ENCODE measurements around the gene ZFAND4. TPM values are rescaled to one million over a fixed set of nuclear protein-coding genes. Genes with fewer than 3 reads are reported as not detected.

ZFAND4 gene
- total RNA-seq, 1 experiment from 2014 or later = 15.5 TPM

DNA sequence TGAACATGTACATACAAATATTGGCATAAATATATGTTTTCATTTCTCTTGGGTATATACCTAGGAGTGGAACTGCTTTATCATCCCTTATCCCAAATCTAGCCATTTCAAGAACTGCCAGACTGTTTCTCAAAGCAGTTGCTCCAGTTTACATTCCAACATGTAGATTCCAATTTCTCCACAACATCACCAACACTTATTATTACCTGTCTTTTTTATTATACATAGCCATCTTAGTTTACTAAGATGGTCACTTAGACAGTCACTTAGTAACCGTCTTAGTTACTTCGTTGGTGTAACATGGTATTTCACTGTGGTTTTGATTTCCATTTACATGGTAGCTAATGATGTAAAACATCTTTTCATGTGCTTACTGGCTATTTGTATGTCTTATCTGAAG, 82.7 kb downstream of the ZFAND4 start:
- Histone ChIP-seq H3K9ac (ENCODE audit: low read length) (no peak overlapping the region), H3K4me3 (replicated peaks in 1 of 2; ENCODE audit: low read depth in 1 of 2, low read length in 2 of 2) (no peak overlapping the region), H2AFZ (ENCODE audit: low read depth, low read length, poor library complexity, severe bottlenecking) (no peak overlapping the region), H3K9me3 (ENCODE audit: control insufficient read depth in 1 of 2, insufficient read depth in 1 of 2, low read depth in 1 of 2, low read length in 2 of 2) (no peaks in the 10 kb centered on the region), H3K79me2 (ENCODE audit: insufficient read depth, low read length) (peaks cover 8% of the 10 kb centered on the region), H3K36me3 (ENCODE audit: control insufficient read depth in 1 of 2, insufficient read depth in 2 of 2, low read length in 2 of 2) (no peaks in the 10 kb centered on the region), H3K4me1 (ENCODE audit: control insufficient read depth in 1 of 2, insufficient read depth in 2 of 2, low read length in 2 of 2) (peaks cover 5 to 11% of the 10 kb centered on the region in 2 experiments; a peak in 3 of 4 replicates), H3K9me2 (ENCODE audit: insufficient read depth) (no peaks in the 10 kb centered on the region), H3K27ac (ENCODE audit: low read depth, low read length) (no peak overlapping the region), H3K27me3 (ENCODE audit: insufficient read depth, low read length) (no peaks in the 10 kb centered on the region), H4K20me1 (ENCODE audit: insufficient read depth) (no peaks in the 10 kb centered on the region), H3K4me2 (ENCODE audit: low read length) (no peak overlapping the region)
- TF ChIP-seq SIN3A (IDR thresholded peaks at IDR 0.05; ENCODE audit: low read depth) = no peak
- no peak for TF ChIP-seq EZH2phosphoT487 (IDR thresholded peaks at IDR 0.05; ENCODE audit: borderline replicate concordance)
- no peak for TF ChIP-seq RAD21 (IDR thresholded peaks at IDR 0.05; ENCODE audit: low read depth)
- no peak for TF ChIP-seq ZNF274 (IDR thresholded peaks at IDR 0.05; ENCODE audit: low read depth, low read length)
- no peak for TF ChIP-seq EZH2 (IDR thresholded peaks at IDR 0.05)
- RAD21 ChIA-PET (ENCODE audit: low non-redundant PET in 1 of 2, low total read pairs in 2 of 2, uncharacterized antibody in 2 of 2, unreplicated experiment in 2 of 2) = no interaction called here
- intact Hi-C loops (cut with micrococcal nuclease) = no loop called here
- DNase-seq (ENCODE audit: low read depth, low spot score) = no peak
- no TSS peak for BruUV-seq (replicated peaks)
- no peak for ATAC-seq
- POLR2A ChIA-PET = no interaction called here
- CTCF ChIA-PET = no interaction called here

DNA sequence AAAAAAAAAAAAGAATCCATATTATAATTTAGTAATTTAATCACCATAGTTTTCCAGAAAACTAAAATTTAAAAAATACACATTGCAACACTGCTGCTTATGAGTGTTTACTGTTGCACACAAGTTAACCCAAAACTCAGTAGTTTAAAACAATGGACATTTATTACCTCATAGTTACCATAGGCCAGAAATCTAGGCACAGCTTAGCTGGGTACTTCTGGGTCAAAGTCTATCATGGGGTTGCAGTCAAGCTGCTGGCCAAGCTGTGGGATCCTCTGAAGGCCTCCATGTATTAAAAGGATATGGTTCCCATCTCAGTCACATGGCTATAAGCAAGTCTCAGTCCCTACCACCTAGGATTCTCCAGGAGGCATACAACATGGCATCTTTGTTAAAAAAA, 83.6 kb downstream of the ZFAND4 start:
- no peak for TF ChIP-seq YY1 (IDR thresholded peaks at IDR 0.05; ENCODE audit: extremely low read depth, insufficient replicate concordance, low read depth, low read length)
- no peak overlapping the region for H2AFZ ChIP-seq (ENCODE audit: low read depth, low read length, poor library complexity, severe bottlenecking)
- no peak overlapping the region for H3K4me3 ChIP-seq (replicated peaks in 1 of 2; ENCODE audit: low read depth in 1 of 2, low read length in 2 of 2)
- no peak overlapping the region for H3K4me2 ChIP-seq (ENCODE audit: low read length)
- peaks cover 5 to 8% of the 10 kb centered on the region in 2 experiments; a peak in 3 of 4 replicates for H3K4me1 ChIP-seq (ENCODE audit: control insufficient read depth in 1 of 2, insufficient read depth in 2 of 2, low read length in 2 of 2)
- DNase-seq (ENCODE audit: low read depth, low spot score) (no peak), ATAC-seq (no peak)
- no peaks in the 10 kb centered on the region for H3K9me2 ChIP-seq (ENCODE audit: insufficient read depth)
- ChIA-PET POLR2A (no interaction called here), CTCF (no interaction called here), RAD21 (ENCODE audit: low non-redundant PET in 1 of 2, low total read pairs in 2 of 2, uncharacterized antibody in 2 of 2, unreplicated experiment in 2 of 2) (no interaction called here)
- peaks cover 8% of the 10 kb centered on the region for H3K79me2 ChIP-seq (ENCODE audit: insufficient read depth, low read length)
- no peaks in the 10 kb centered on the region for H3K9me3 ChIP-seq (ENCODE audit: control insufficient read depth in 1 of 2, insufficient read depth in 1 of 2, low read depth in 1 of 2, low read length in 2 of 2)
- no peak overlapping the region for H3K27ac ChIP-seq (ENCODE audit: low read depth, low read length)
- no peak overlapping the region for H3K9ac ChIP-seq (ENCODE audit: low read length)
- H3K27me3 ChIP-seq (ENCODE audit: insufficient read depth, low read length) = no peaks in the 10 kb centered on the region
- H4K20me1 ChIP-seq (ENCODE audit: insufficient read depth) = no peaks in the 10 kb centered on the region
- H3K36me3 ChIP-seq (ENCODE audit: control insufficient read depth in 1 of 2, insufficient read depth in 2 of 2, low read length in 2 of 2) = no peaks in the 10 kb centered on the region
- BruUV-seq (replicated peaks) = no TSS peak
- intact Hi-C loops (cut with micrococcal nuclease) = no loop called here
